Mammary epithelial cell (primary cell): ENCODE data around the gene AFAP1L2.

Source experiments
- CTCF ChIP-seq, 2 donors: IDR thresholded peaks in 1 of 2; conservative IDR thresholded peaks in 1 of 2; 2 replicates each; pipeline ENCODE4 v1.5.1; 2011 to 2012; ENCODE audit warnings: inconsistent platforms in 2 of 2, low read length in 2 of 2, mild to moderate bottlenecking in 2 of 2, control low read depth in 1 of 2, low read depth in 1 of 2; ENCODE audit not compliant: insufficient read depth in 1 of 2; ENCODE audit errors: extremely low read depth in 1 of 2
- EZH2 ChIP-seq: IDR thresholded peaks from 2 replicates; pipeline ENCODE4 v1.6.1; 2012; ENCODE audit warnings: low read length, inconsistent platforms, borderline replicate concordance

DNA sequence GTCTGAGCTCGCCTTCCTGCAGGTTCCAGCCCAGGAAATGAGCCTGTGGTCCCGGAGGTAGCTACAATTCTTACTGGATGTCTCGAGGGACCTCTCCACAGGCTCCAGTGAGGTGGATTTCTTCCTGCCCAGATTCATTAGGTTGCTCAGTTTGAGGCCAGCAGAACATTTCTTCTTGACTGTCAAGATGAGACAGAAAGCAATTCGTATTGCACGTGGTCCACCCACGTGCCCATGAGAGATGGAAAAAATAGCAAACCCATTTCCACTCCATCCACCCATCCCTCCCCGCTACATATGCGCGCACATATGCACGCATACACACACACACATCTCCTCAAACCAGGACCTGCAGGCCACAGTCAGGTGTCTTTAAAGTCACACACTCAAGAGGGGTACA, 96.6 kb downstream of the AFAP1L2 start:
- TF ChIP-seq CTCF (conservative IDR thresholded peaks at IDR 0.05 in 1 of 2, IDR thresholded peaks at IDR 0.05 in 1 of 2; ENCODE audit: extremely low read depth in 1 of 2, insufficient read depth in 1 of 2, low read depth in 1 of 2, low read length in 2 of 2) (no peak), EZH2 (no peak)
